Kidney (tissue), 14 donors: ENCODE measurements around the gene BRI3. TPM values are rescaled to one million over a fixed set of nuclear protein-coding genes. Genes with fewer than 3 reads are reported as not detected.

ENCODE experiments used
- DNase-seq, 5 donors: peaks; one replicate each; pipeline ENCODE4 v3.0.0-alpha.2; 2013 to 2020
- FAIRE-seq: peaks from 2 replicates; lab custom pipeline; 2012; peaks lifted over from hg19 to GRCh38; lab: Jason Lieb, UNC
- H3K27ac ChIP-seq, 2 donors: one replicate each; pipeline ENCODE4 v1.7.0; 2013; ENCODE audit warnings: low read depth in 2 of 2, low read length in 2 of 2, inconsistent platforms in 1 of 2
- H3K27me3 ChIP-seq: one replicate; pipeline ENCODE4 v1.7.1; 2013; ENCODE audit warnings: low read length, inconsistent platforms; ENCODE audit not compliant: control insufficient read depth, insufficient read depth
- H3K36me3 ChIP-seq, 3 donors: one replicate each; pipeline versions ENCODE4 v1.7.0 to v1.7.1; 2013; ENCODE audit warnings: low read length in 3 of 3, control low read depth in 1 of 3, inconsistent platforms in 1 of 3; ENCODE audit not compliant: insufficient read depth in 3 of 3, control insufficient read depth in 2 of 3
- H3K4me1 ChIP-seq, 3 donors: one replicate each; pipeline versions ENCODE4 v1.7.0 to v1.7.1; 2013; ENCODE audit warnings: low read length in 3 of 3, inconsistent platforms in 1 of 3, low read depth in 1 of 3; ENCODE audit not compliant: control insufficient read depth in 2 of 3, insufficient read depth in 2 of 3
- H3K4me3 ChIP-seq, 3 donors: one replicate each; pipeline versions ENCODE4 v1.7.0 to v1.8.1; 2013; ENCODE audit warnings: low read length in 3 of 3, control low read depth in 1 of 3, inconsistent platforms in 1 of 3
- H3K9ac ChIP-seq, 3 donors: one replicate each; pipeline versions ENCODE4 v1.7.0 to v1.7.1; 2013; ENCODE audit warnings: low read length in 3 of 3, control low read depth in 1 of 3, inconsistent platforms in 1 of 3
- H3K9me3 ChIP-seq, 3 donors: one replicate each; pipeline versions ENCODE4 v1.7.0 to v1.7.1; 2013; ENCODE audit warnings: low read length in 3 of 3, control low read depth in 1 of 3, inconsistent platforms in 1 of 3; ENCODE audit not compliant: control insufficient read depth in 2 of 3, insufficient read depth in 1 of 3
- CTCF ChIP-seq: IDR thresholded peaks from 3 replicates; pipeline ENCODE4 v1.5.1; 2012; ENCODE audit warnings: mild to moderate bottlenecking, moderate library complexity, borderline replicate concordance; ENCODE audit not compliant: insufficient read depth; ENCODE audit errors: extremely low read depth
- intact Hi-C: fragments of 100-400 bp; cut with DNase I; formaldehyde crosslinking; loops from one replicate; pipeline ENCODE4 v1.11.1; 2022
- polyA plus RNA-seq: library from polyadenylated mRNA; stranded (reverse); fragments of 350-450 nt; fragmentation: Illumina TruSeq; extraction: RNeasy Lipid Tissue Mini Kit (QIAGEN cat#74804); gene quantifications from one replicate; pipeline ENCODE4 v1.2.3, GENCODE V29; 2014; ENCODE audit warnings: low read depth, low replicate concordance; ENCODE audit not compliant: insufficient read depth
- total RNA-seq: library from RNA; stranded (reverse); fragmentation: NEBNext Ultra II Directional; extraction: Animal tissue kit (Norgen Biotek cat#: 25700); gene quantifications from one replicate; pipeline ENCODE4 v1.2.1, GENCODE V29; 2021
- donor health status: control.
- donor health status: control.
- donor health status: control.
- donor health status: control.
- donor health status: control.
- donor health status: DM: yes; HTN: yes; CAD: no.
- donor health status: Normal renal cell carcinoma (clear cell type).

Gene BRI3
- total and polyA plus RNA-seq, 2 donors from 2014 or later: 192 to 240 TPM

GRCh38 chr7:98250789-98251188 is 30.7 kb upstream of the BRI3 start:
- peak overlapping the region in 1 of 3 donors; percentile 77 for H3K9ac ChIP-seq
- FAIRE-seq (no peak), DNase-seq (no peak)
- no peaks in the 10 kb centered on the region for H3K27me3 ChIP-seq
- H3K9me3 ChIP-seq: no peaks in the 10 kb centered on the region
- intact Hi-C loops: no loop called here
- H3K27ac ChIP-seq: no peak overlapping the region
- H3K4me1 ChIP-seq: peaks cover 0 to 14% (median 12%) of the 10 kb centered on the region in 3 donors
- peak overlapping the region in 2 of 3 donors; percentile 70 to 97 for H3K4me3 ChIP-seq
- no peak for TF ChIP-seq CTCF
- no peaks in the 10 kb centered on the region for H3K36me3 ChIP-seq

GRCh38 chr7:98251231-98251600 is 30.3 kb upstream of the BRI3 start:
- Histone ChIP-seq H3K9ac (peak overlapping the region in 2 of 3 donors; percentile 77 to 90), H3K4me1 (peaks cover 0 to 14% (median 12%) of the 10 kb centered on the region in 3 donors), H3K27me3 (no peaks in the 10 kb centered on the region), H3K36me3 (no peaks in the 10 kb centered on the region), H3K27ac (peak overlapping the region; percentile 75 to 89), H3K4me3 (peak overlapping the region; percentile 70 to 97 (median 86)), H3K9me3 (no peaks in the 10 kb centered on the region)
- DNase-seq: peak in 1 of 5 donors; percentile 23
- no peak for FAIRE-seq
- no peak for TF ChIP-seq CTCF
- intact Hi-C loops: no loop called here

GRCh38 chr7:98251601-98252424 is 29.7 kb upstream of the BRI3 start, which contains the start of gene TECPR1:
TSS of gene TECPR1 (minus strand) at chr7:98252232. CDS start at chr7:98246146, 6,086 bp downstream.
- H3K36me3 ChIP-seq: no peaks in the 10 kb centered on the region
- no peaks in the 10 kb centered on the region for H3K27me3 ChIP-seq
- peak within 1 kb of the TSS; percentile 70 to 97 (median 86) for H3K4me3 ChIP-seq
- peaks cover 0 to 14% (median 12%) of the 10 kb centered on the region in 3 donors for H3K4me1 ChIP-seq
- no peak for TF ChIP-seq CTCF
- no peaks in the 10 kb centered on the region for H3K9me3 ChIP-seq
- FAIRE-seq: no peak
- peak within 1 kb of the TSS; percentile 76 to 90 (median 77) for H3K9ac ChIP-seq
- intact Hi-C loops: no loop called here
- peak within 1 kb of the TSS; percentile 77 to 89 for H3K27ac ChIP-seq
- DNase-seq: peak; percentile 93 to 98 (median 95)
